Hepatocyte (in vitro differentiated cells): ENCODE measurements around the gene UBA6. TPM values are rescaled to one million over a fixed set of nuclear protein-coding genes. Genes with fewer than 3 reads are reported as not detected.

Experiments used
- DNase-seq: peaks from one replicate; pipeline ENCODE4 v3.0.0-alpha.2; 2016; ENCODE audit warnings: low spot score
- H2AFZ ChIP-seq: fragments of 200-600 bp; sonication (generic); 2 replicates; pipeline ENCODE4 v1.6.0; 2016; ENCODE audit warnings: antibody characterized with exemption, mild to moderate bottlenecking
- H3K27ac ChIP-seq: fragments of 200-600 bp; sonication (generic); 2 replicates; pipeline ENCODE4 v1.5.1; 2016; ENCODE audit warnings: mild to moderate bottlenecking
- H3K27me3 ChIP-seq: fragments of 200-600 bp; sonication (generic); 2 replicates; pipeline ENCODE4 v1.6.1; 2016
- H3K36me3 ChIP-seq: fragments of 200-600 bp; sonication (generic); replicated peaks from 2 replicates; pipeline ENCODE4 v1.5.1; 2016; ENCODE audit warnings: low read depth; ENCODE audit not compliant: insufficient read depth
- H3K4me1 ChIP-seq: fragments of 200-600 bp; sonication (generic); 2 replicates; pipeline ENCODE4 v1.5.1; 2016; ENCODE audit warnings: mild to moderate bottlenecking, moderate library complexity; ENCODE audit not compliant: insufficient read depth
- H3K4me2 ChIP-seq: fragments of 200-600 bp; sonication (generic); 2 replicates; pipeline ENCODE4 v1.6.0; 2016
- H3K4me3 ChIP-seq: fragments of 200-600 bp; sonication (generic); 2 replicates; pipeline ENCODE4 v1.5.1; 2016; ENCODE audit warnings: mild to moderate bottlenecking
- H3K79me2 ChIP-seq: fragments of 200-600 bp; sonication (generic); 2 replicates; pipeline ENCODE4 v1.6.0; 2017; ENCODE audit warnings: mild to moderate bottlenecking
- H3K9me2 ChIP-seq: fragments of 200-600 bp; sonication (generic); replicated peaks from 2 replicates; pipeline ENCODE4 v1.6.0; 2017; ENCODE audit warnings: mild to moderate bottlenecking; ENCODE audit not compliant: insufficient read depth
- H3K9me3 ChIP-seq: fragments of 200-600 bp; sonication (generic); 2 replicates; pipeline ENCODE4 v1.5.1; 2016; ENCODE audit warnings: low read depth, mild to moderate bottlenecking
- H4K20me1 ChIP-seq: fragments of 200-600 bp; sonication (generic); 2 replicates; pipeline ENCODE4 v1.6.0; 2016; ENCODE audit warnings: mild to moderate bottlenecking; ENCODE audit not compliant: insufficient read depth, poor library complexity, severe bottlenecking
- EZH2 ChIP-seq: fragments of 200-600 bp; sonication (generic); IDR thresholded peaks from 2 replicates; pipeline ENCODE4 v1.6.1; 2016; ENCODE audit warnings: antibody characterized with exemption, mild to moderate bottlenecking, borderline replicate concordance
- EZH2phosphoT487 ChIP-seq: fragments of 200-600 bp; sonication (generic); IDR thresholded peaks from one replicate; pipeline ENCODE4 v1.6.1; 2018; ENCODE audit warnings: antibody characterized with exemption, mild to moderate bottlenecking, low read depth, moderate library complexity; ENCODE audit not compliant: unreplicated experiment, severe bottlenecking
- WGBS: methylation state at CpG from one replicate; pipeline ENCODE4 v1.1.6; 2016; ENCODE audit warnings: low lambda C conversion rate; ENCODE audit errors: missing lambda C conversion rate; 5-methylcytosine and 5-hydroxymethylcytosine counted together
- polyA plus RNA-seq: library from polyadenylated mRNA; unstranded; fragments of >200 nt; fragmentation: Nextera tagmentation; extraction: Ambion mirVana; gene quantifications from 2 replicates; pipeline ENCODE4 v1.2.1, GENCODE V29; 2016
- total RNA-seq: library from RNA; depleted of rRNA; stranded (reverse); fragments of >200 nt; gene quantifications from 2 replicates; pipeline ENCODE4 v1.2.3, GENCODE V29; 2014
- TF ChIP-seq, protein P1 (sequence below): fragments of 200-600 bp; sonication (generic); IDR thresholded peaks from 2 replicates; pipeline ENCODE4 v1.5.1; 2016; ENCODE audit warnings: antibody characterized with exemption, mild to moderate bottlenecking; ENCODE audit not compliant: poor library complexity

Gene UBA6
- total and polyA plus RNA-seq, 2 experiments from 2014 or later, result 15.8 to 123 TPM

DNA sequence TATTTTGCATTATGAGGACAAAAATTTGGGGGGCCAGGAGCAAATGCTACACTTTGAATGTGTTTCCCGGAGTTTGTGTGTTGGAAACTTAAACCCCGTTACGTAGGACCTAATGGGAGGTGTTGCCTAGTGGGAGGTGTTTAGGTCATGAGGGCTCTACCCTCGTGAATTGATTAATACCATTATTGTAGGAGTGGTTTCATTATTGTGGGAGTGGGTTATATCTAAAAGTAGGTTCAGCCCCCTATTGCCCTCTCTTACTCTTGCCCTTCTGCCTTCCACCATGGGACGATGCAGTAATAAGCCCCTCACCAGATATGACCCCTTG is 15.5 kb downstream of the UBA6 start:
- Histone ChIP-seq H2AFZ (no peak overlapping the region), H4K20me1 (no peaks in the 10 kb centered on the region), H3K4me2 (no peak overlapping the region), H3K36me3 (no peaks in the 10 kb centered on the region), H3K79me2 (peaks cover 38% of the 10 kb centered on the region), H3K4me3 (no peak overlapping the region), H3K9me2 (no peaks in the 10 kb centered on the region), H3K9me3 (no peaks in the 10 kb centered on the region), H3K4me1 (no peaks in the 10 kb centered on the region), H3K27ac (no peak overlapping the region), H3K27me3 (no peaks in the 10 kb centered on the region)
- DNase-seq, result no peak
- TF ChIP-seq EZH2 (no peak), EZH2phosphoT487 (no peak)
- TF ChIP-seq, protein P1, sequence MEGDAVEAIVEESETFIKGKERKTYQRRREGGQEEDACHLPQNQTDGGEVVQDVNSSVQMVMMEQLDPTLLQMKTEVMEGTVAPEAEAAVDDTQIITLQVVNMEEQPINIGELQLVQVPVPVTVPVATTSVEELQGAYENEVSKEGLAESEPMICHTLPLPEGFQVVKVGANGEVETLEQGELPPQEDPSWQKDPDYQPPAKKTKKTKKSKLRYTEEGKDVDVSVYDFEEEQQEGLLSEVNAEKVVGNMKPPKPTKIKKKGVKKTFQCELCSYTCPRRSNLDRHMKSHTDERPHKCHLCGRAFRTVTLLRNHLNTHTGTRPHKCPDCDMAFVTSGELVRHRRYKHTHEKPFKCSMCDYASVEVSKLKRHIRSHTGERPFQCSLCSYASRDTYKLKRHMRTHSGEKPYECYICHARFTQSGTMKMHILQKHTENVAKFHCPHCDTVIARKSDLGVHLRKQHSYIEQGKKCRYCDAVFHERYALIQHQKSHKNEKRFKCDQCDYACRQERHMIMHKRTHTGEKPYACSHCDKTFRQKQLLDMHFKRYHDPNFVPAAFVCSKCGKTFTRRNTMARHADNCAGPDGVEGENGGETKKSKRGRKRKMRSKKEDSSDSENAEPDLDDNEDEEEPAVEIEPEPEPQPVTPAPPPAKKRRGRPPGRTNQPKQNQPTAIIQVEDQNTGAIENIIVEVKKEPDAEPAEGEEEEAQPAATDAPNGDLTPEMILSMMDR, result no peak
- 98% methylated on average over 5 of the region's 5 CpGs for WGBS

GRCh38 chr4:67684839-67685531 is 16.0 kb downstream of the UBA6 start:
- TF ChIP-seq, protein P1, result no peak
- TF ChIP-seq EZH2, result no peak
- no peak for TF ChIP-seq EZH2phosphoT487
- no peaks in the 10 kb centered on the region for H4K20me1 ChIP-seq
- H3K27me3 ChIP-seq, result no peaks in the 10 kb centered on the region
- H3K4me2 ChIP-seq, result no peak overlapping the region
- H2AFZ ChIP-seq, result no peak overlapping the region
- no peak overlapping the region for H3K27ac ChIP-seq
- WGBS, result 98% methylated on average over 1 of the region's 1 CpG
- H3K4me3 ChIP-seq, result no peak overlapping the region
- H3K9me3 ChIP-seq, result no peaks in the 10 kb centered on the region
- no peak for DNase-seq
- no peaks in the 10 kb centered on the region for H3K9me2 ChIP-seq
- H3K4me1 ChIP-seq, result no peaks in the 10 kb centered on the region
- H3K36me3 ChIP-seq, result no peaks in the 10 kb centered on the region
- peaks cover 34% of the 10 kb centered on the region for H3K79me2 ChIP-seq

GRCh38 chr4:67682266-67682665 is 18.7 kb downstream of the UBA6 start:
- Histone ChIP-seq H3K79me2 (peaks cover 15% of the 10 kb centered on the region), H3K9me3 (no peaks in the 10 kb centered on the region), H3K9me2 (no peaks in the 10 kb centered on the region), H3K4me3 (no peak overlapping the region), H2AFZ (no peak overlapping the region), H3K27me3 (no peaks in the 10 kb centered on the region), H3K27ac (no peak overlapping the region), H3K4me2 (no peak overlapping the region), H3K4me1 (no peaks in the 10 kb centered on the region), H3K36me3 (no peaks in the 10 kb centered on the region), H4K20me1 (no peaks in the 10 kb centered on the region)
- TF ChIP-seq EZH2phosphoT487 (no peak), EZH2 (no peak)
- TF ChIP-seq, protein P1, result no peak
- 98% methylated on average over 1 of the region's 1 CpG for WGBS
- DNase-seq, result no peak
